Right atrium auricular region (tissue), 2 donors: ENCODE results near the gene MTA3. TPM values are rescaled to one million over a fixed set of nuclear protein-coding genes. Genes with fewer than 3 reads are reported as not detected.

Experiments used
- DNase-seq: peaks from one replicate; pipeline ENCODE4 v3.0.0-alpha.2; 2019; ENCODE audit warnings: low spot score
- H3K27ac ChIP-seq, 2 donors: fragments of 200-600 bp; sonication (generic); 1 replicate in 1 of 2; 2 replicates in 1 of 2; pipeline ENCODE4 v1.5.1; 2016 to 2019
- H3K27me3 ChIP-seq, 2 donors: fragments of 200-600 bp; sonication (generic); one replicate each; pipeline versions ENCODE4 v1.5.1 to v1.6.0; 2017 to 2019
- H3K36me3 ChIP-seq: fragments of 200-600 bp; sonication (generic); one replicate; pipeline ENCODE4 v1.5.1; 2016
- H3K4me1 ChIP-seq, 2 donors: fragments of 200-600 bp; sonication (generic); one replicate each; pipeline versions ENCODE4 v1.5.1 to v1.6.0; 2017 to 2019
- H3K4me3 ChIP-seq, 2 donors: fragments of 200-600 bp; sonication (generic); 1 replicate in 1 of 2; 2 replicates in 1 of 2; pipeline ENCODE4 v1.5.1; 2017 to 2019; ENCODE audit warnings: mild to moderate bottlenecking in 1 of 2, moderate library complexity in 1 of 2
- H3K9me3 ChIP-seq, 2 donors: fragments of 200-600 bp; sonication (generic); one replicate each; pipeline ENCODE4 v1.5.1; 2019
- CTCF ChIP-seq, 2 donors: fragments of 200-600 bp; sonication (generic); IDR thresholded peaks; one replicate each; pipeline ENCODE4 v1.5.1; 2019; ENCODE audit warnings: antibody characterized with exemption in 2 of 2
- total RNA-seq, 2 donors: library from RNA; depleted of rRNA; stranded (reverse); fragments of >200 nt; gene quantifications; one replicate each; pipeline ENCODE4 v1.1.0, GENCODE V29; 2016

The MTA3 gene
- total RNA-seq, 2 donors from 2014 or later: 12.9 to 18.5 TPM

- DNase-seq: no peak
- Histone ChIP-seq H3K9me3 (no peaks in the 10 kb centered on the region), H3K36me3 (no peaks in the 10 kb centered on the region), H3K4me3 (no peak overlapping the region), H3K4me1 (no peaks in the 10 kb centered on the region), H3K27me3 (no peaks in the 10 kb centered on the region), H3K27ac (no peak overlapping the region)
- no peak for TF ChIP-seq CTCF (IDR thresholded peaks at IDR 0.05)
Measured at GRCh38 chr2:42744545-42745082, 176.2 kb downstream of the MTA3 start.

GRCh38 chr2:42747422-42747821 is 179.0 kb downstream of the MTA3 start:
- DNase-seq: no peak
- Histone ChIP-seq H3K9me3 (no peaks in the 10 kb centered on the region), H3K4me1 (no peaks in the 10 kb centered on the region), H3K4me3 (no peak overlapping the region), H3K36me3 (no peaks in the 10 kb centered on the region), H3K27ac (no peak overlapping the region), H3K27me3 (no peaks in the 10 kb centered on the region)
- TF ChIP-seq CTCF (IDR thresholded peaks at IDR 0.05): no peak

GRCh38 chr2:42748840-42749239 is 180.4 kb downstream of the MTA3 start:
- H3K27me3 ChIP-seq: no peaks in the 10 kb centered on the region
- H3K9me3 ChIP-seq: no peaks in the 10 kb centered on the region
- H3K4me3 ChIP-seq: no peak overlapping the region
- no peak for DNase-seq
- H3K4me1 ChIP-seq: peaks cover 0 to 7% of the 10 kb centered on the region in 2 donors
- no peak for TF ChIP-seq CTCF (IDR thresholded peaks at IDR 0.05)
- H3K27ac ChIP-seq: no peak overlapping the region
- H3K36me3 ChIP-seq: no peaks in the 10 kb centered on the region

- Histone ChIP-seq H3K4me3 (no peak overlapping the region), H3K4me1 (peaks cover 0 to 18% of the 10 kb centered on the region in 2 donors), H3K9me3 (no peaks in the 10 kb centered on the region), H3K27ac (no peak overlapping the region), H3K27me3 (no peaks in the 10 kb centered on the region), H3K36me3 (no peaks in the 10 kb centered on the region)
- no peak for DNase-seq
- TF ChIP-seq CTCF (IDR thresholded peaks at IDR 0.05): no peak
Measured at GRCh38 chr2:42752314-42752713, 183.9 kb downstream of the MTA3 start.

GRCh38 chr2:42752816-42753813 is 184.7 kb downstream of the MTA3 start:
- Histone ChIP-seq H3K27ac (peak overlapping the region in 1 of 2 donors; percentile 56), H3K27me3 (no peaks in the 10 kb centered on the region), H3K4me1 (peaks cover 0 to 18% of the 10 kb centered on the region in 2 donors), H3K36me3 (no peaks in the 10 kb centered on the region), H3K9me3 (no peaks in the 10 kb centered on the region), H3K4me3 (no peak overlapping the region)
- no peak for TF ChIP-seq CTCF (IDR thresholded peaks at IDR 0.05)
- DNase-seq: no peak
